ENCODE measurements around the gene CABLES2.

The CABLES2 gene

DNA sequence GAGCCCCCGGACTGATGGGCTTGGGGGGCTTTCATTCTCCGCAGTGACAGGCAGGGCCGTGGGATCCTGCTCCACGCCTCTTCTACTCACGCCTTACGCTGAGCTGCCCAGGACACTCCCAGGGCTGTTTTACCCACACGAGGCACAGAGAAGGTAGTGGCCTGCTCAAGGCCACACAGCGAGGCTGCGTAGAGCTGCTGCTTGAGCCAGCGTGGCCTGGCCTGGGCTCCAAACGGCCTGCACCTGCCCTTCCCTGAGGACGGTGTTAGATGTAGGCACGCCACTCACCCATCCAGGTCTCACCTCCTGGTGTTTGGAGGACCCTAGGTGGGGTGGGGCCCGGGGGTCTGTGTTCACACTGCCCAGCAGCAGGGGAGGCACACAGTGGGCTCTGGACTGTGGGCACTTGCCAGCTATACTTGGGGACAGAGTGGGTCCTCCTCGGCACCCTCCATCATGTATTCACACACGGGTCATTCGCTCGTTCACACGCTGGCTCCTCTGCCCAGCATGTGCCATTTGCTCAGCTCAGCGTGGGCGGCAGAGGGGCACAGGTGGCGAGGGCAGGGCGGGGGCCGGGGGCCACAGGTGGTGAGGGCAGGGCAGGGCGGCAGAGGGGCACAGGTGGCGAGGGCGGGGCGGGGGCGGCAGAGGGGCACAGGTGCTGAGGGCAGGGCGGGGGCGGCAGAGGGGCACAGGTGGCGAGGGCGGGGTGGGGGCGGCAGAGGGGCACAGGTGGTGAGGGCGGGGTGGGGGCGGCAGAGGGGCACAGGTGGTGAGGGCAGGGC lies 38.7 kb upstream of the CABLES2 start:
- no peak overlapping the region for H3K4me3 ChIP-seq (ENCODE audit: low read length)
- no peak for TF ChIP-seq ZNF274 (IDR thresholded peaks at IDR 0.05; ENCODE audit: low read depth, low read length)

DNA sequence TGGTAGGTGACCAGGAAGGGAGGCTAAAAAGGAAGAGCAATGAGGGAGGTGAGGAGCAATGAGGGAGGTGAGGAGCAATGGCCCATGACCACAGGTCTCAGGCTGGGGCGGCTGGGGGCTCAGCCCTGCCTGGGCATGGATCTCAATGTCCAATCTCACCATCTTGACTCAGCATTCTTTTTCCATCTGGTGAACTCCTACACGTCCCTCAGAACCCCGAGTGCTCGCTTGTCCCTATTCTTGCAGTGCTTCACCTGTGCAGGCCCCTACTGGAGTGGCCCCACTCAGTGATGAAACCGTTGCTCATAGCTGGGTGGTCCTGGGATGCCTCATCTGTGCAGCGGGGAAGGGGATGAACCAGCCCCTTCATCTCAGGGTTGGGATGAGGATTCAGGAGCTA lies 37.2 kb upstream of the CABLES2 start:
- no peak for TF ChIP-seq ZNF274 (IDR thresholded peaks at IDR 0.05; ENCODE audit: low read depth, low read length)
- H3K4me3 ChIP-seq (ENCODE audit: low read length), result no peak overlapping the region

GRCh38 chr20:62441987-62442539 lies 35.0 kb upstream of the CABLES2 start:
- no peak for TF ChIP-seq ZNF274 (IDR thresholded peaks at IDR 0.05; ENCODE audit: low read depth, low read length)
- H3K4me3 ChIP-seq (ENCODE audit: low read length), result no peak overlapping the region

DNA sequence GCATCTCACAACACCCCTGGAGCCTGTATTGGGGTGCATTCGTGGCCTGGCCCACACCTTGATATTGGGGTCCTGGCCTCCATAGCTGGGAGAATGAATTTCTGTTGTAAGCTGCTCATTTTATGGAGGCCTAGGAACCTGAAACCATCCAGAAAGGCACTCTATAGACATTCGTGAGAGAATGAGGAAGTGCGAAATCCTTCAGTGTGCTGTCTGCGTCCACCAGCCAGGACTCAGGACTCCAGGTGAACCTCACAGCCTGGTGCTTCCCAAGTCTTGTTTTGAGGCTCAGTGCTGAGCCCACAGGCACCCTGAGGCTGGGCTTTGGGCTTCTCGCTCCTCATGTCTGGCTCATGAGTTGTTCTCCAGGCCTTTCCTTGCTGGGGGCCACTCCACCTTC lies 32.1 kb upstream of the CABLES2 start:
- TF ChIP-seq ZNF274 (IDR thresholded peaks at IDR 0.05; ENCODE audit: low read depth, low read length), result no peak
- H3K4me3 ChIP-seq (ENCODE audit: low read length), result no peak overlapping the region

DNA sequence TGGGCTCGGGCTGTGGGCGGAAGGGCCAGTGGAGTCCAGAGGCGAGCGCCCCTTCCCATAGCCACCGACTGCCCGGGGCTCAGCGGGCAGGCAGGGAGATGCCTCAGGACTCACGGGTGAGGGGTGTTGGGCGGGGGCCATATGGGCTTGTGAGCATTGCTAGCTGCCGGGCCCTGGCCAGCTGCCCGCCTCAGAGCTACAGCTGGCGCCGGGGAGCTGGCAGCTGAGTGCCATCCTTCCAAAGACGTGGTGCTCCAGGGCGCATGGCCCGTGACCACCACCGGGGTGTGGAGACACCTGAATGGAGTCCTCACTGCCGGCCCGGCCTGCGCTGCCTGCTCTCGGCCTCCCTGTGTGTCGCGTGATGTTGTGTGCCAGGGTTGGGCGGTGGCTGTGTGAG lies 30.8 kb upstream of the CABLES2 start:
- TF ChIP-seq ZNF274 (IDR thresholded peaks at IDR 0.05; ENCODE audit: low read depth, low read length), result no peak
- no peak overlapping the region for H3K4me3 ChIP-seq (ENCODE audit: low read length)

DNA sequence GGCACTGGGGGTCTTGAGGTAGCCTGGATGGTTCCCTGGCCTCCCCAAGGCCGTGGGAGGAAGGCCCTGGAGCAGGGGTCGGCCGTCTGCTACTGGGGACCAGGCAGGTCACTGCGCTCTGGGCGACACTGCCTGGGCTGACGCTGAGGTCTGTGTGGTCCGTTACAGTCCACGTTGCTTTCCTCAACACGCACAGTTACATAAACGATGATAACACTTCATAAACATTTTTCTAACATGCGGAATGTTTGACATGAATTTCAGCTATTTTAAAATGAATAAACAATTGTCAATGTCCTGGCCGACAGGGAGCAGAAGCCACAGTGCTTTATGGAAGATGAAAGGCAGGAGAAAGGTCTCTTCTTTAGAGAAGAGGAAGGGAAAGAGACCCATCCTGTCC lies 30.4 kb upstream of the CABLES2 start:
- no peak overlapping the region for H3K4me3 ChIP-seq (ENCODE audit: low read length)
- no peak for TF ChIP-seq ZNF274 (IDR thresholded peaks at IDR 0.05; ENCODE audit: low read depth, low read length)

DNA sequence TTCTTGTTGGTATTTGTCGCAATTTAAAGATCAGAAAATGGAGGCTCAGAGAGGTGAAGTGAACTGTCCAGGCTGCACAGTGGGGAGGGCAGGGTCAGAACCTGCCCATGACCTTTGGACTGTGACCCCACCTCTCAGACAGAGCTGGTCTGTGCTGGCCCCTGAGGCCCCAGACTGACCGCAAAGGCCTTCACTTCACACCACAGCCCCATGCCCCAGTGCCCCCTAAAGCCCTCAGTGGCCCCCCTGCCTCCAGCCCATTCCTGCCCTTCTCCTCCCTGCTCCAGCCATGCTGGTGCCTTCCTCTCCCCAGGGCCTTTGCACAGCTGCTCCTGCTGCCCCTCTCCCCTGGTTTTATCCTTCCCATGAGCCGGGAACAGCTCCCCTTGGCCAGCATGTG lies 29.6 kb upstream of the CABLES2 start:
- no peak overlapping the region for H3K4me3 ChIP-seq (ENCODE audit: low read length)
- no peak for TF ChIP-seq ZNF274 (IDR thresholded peaks at IDR 0.05; ENCODE audit: low read depth, low read length)

DNA sequence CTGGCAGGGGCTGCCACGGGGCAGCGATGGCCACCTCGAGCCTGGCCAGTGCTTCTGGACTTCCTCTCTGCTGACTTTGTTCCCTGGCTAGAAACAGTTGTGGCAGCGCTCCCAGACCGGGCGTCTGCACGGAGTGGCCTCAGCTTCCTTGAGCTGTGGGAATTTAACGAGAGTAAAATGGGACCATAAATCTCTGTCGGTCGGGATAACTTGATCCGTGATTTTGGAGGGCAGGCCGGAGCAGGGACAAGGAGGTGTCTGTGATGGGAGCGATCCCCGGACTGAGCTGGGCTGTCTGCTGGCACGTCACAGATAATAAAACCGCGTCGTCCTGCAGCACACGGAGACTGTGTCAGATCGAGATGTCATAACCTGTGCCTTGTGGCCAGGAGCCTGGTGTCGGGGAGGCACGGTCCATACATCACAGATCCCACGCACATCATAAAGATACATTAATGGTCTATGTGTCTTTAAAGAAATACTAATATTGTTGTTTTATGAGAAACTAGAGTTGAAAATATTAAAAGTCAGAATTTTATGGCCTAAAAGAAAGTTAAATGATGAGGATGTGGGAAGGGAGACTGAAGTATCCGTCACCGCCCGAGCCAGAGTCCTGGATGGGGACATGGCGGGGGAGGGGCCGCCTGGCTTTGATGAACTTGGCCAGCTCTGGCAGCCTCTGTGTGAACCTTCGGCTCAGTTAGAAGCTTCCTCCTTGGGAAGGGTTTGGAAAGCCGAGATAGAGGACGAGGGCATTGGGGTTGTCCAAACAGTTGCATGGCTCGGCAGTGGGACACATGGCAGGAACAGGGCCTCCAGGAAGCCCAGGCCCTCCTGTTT lies 26.8 kb upstream of the CABLES2 start:
- TF ChIP-seq ZNF274 (IDR thresholded peaks at IDR 0.05; ENCODE audit: low read depth, low read length), result no peak

GRCh38 chr20:62430866-62431447 lies 23.9 kb upstream of the CABLES2 start:
- TF ChIP-seq ZNF274 (IDR thresholded peaks at IDR 0.05; ENCODE audit: low read depth, low read length), result no peak
- no peak overlapping the region for H3K4me3 ChIP-seq (ENCODE audit: low read length)

More for the DNA sequence above, 26.8 kb upstream of the CABLES2 start:
- H3K4me3 ChIP-seq (ENCODE audit: low read length), result no peak overlapping the region

DNA sequence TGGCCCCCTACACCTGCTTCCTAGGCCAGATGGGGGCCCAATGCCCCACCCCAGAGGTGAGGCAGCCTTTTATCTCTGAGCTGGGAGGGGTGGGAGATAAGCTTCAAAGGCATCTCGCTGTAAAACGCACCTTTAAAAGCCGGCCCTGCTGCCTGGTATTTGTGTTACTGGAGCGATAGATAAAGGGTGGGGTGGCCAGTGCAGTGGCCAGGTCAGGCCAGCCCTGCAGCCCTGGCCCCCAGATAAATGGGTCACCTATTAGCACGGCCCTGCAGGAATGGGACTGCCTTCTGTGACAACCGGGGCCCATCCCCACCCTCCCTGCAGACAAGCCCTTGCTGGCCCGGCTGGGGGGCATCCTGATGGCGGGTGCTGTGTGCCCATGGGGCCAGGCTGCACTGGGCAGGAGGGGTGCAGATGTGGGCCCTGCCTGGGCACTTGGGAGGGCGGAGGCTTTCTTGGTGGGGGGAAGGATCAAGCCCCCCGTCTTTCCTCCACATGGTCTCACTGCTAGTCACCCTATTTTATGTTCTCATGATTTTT lies 23.3 kb upstream of the CABLES2 start:
- no peak overlapping the region for H3K4me3 ChIP-seq (ENCODE audit: low read length)
- TF ChIP-seq ZNF274 (IDR thresholded peaks at IDR 0.05; ENCODE audit: low read depth, low read length), result no peak

GRCh38 chr20:62429455-62430310 lies 22.6 kb upstream of the CABLES2 start:
- H3K4me3 ChIP-seq (ENCODE audit: low read length), result no peak overlapping the region
- TF ChIP-seq ZNF274 (IDR thresholded peaks at IDR 0.05; ENCODE audit: low read depth, low read length), result no peak

DNA sequence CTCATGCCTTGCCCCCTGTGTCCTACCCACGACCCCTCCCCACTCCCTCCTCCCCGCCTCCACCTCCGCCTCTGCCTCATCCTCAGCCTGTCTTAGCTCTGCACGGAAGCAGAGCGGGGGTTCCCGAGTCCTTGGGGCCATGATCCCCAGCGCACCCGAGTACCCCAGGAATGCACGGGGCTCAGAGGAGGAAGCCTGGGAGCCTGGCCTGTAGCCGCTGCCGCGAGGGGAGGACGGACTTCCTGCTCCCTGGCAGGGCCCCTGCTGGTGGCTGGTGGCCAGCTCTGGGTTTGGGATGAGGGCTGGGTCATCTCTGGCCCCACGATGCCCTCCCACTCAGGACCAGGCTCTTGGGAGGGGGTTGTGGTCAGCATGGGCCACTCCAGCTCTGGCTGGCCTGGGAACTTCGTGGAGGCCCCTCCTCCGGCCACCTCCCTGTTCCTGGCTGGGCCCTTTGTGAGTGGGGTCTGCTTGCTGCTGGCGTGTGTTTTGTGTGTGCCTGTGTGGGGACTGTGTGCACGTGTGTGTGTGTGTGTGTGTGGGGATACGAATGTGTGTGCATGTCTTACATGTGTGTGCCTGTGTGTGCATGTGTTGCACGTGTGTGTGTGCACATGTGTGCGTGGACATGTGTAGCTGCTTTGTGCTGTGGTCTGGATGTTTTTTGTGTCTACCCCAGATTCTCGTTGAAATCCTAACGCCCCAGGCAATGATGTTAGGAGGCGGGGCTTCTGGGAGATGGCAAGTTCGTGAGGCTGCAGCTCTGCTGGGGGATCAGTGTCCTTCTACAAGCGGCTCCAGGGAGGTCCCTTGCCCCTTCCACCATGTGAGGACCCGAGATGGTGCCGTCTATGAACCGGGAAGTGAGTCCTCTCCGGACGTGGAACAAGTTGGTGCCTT lies 21.6 kb upstream of the CABLES2 start:
- no peak for TF ChIP-seq ZNF274 (IDR thresholded peaks at IDR 0.05; ENCODE audit: low read depth, low read length)
- H3K4me3 ChIP-seq (ENCODE audit: low read length), result no peak overlapping the region

Measured in GM08714 (cell line).